B cell (primary cell): Measurements from ENCODE around the gene RICTOR. TPM values are rescaled to one million over a fixed set of nuclear protein-coding genes. Genes with fewer than 3 reads are reported as not detected.

Experiments
- ATAC-seq: fragments of 200-7000 bp; cut with Tn5 transposase; one replicate; pipeline ENCODE4 v1.10.0; 2021; ENCODE audit warnings: low read depth, mild to moderate bottlenecking, moderate number of reproducible peaks, moderate library complexity
- CTCF ChIA-PET: fragments of 350-600 bp; sonication (Branson Sonifier 250); formaldehyde crosslinking; loops from one replicate; lab custom pipeline; 2021; ENCODE audit warnings: antibody characterized with exemption, inconsistent platforms; lab: Charles Lee
- POLR2A ChIA-PET: fragments of 350-600 bp; sonication (Branson Sonifier 250); formaldehyde crosslinking; loops from one replicate; lab custom pipeline; 2021; ENCODE audit warnings: antibody characterized with exemption; lab: Charles Lee
- DNase-seq: peaks from one replicate; pipeline ENCODE4 v3.0.0; 2013
- H2AFZ ChIP-seq: 2 replicates; pipeline ENCODE4 v1.6.1; 2012; ENCODE audit warnings: mild to moderate bottlenecking, low read depth, low read length; ENCODE audit not compliant: insufficient read depth, poor library complexity, severe bottlenecking
- H3K27ac ChIP-seq, 2 donors: 1 replicate in 1 of 2; 2 replicates in 1 of 2; pipeline ENCODE4 v1.5.1; 2012 to 2013; ENCODE audit warnings: low read length in 2 of 2, mild to moderate bottlenecking in 2 of 2, moderate library complexity in 1 of 2
- H3K27me3 ChIP-seq, 4 experiments: fragments of 200-600 bp in 1 of 4; sonication (generic) in 1 of 4; replicated peaks in 1 of 4; 1 replicate in 2 of 4; 2 replicates in 2 of 4; pipeline versions ENCODE4 v1.6.1 to v1.7.0; 2013 to 2016; ENCODE audit warnings: low read length in 3 of 4, mild to moderate bottlenecking in 2 of 4, mixed read lengths in 1 of 4, moderate library complexity in 1 of 4; ENCODE audit not compliant: insufficient read depth in 4 of 4, control insufficient read depth in 3 of 4; ENCODE audit errors: control extremely low read depth in 1 of 4
- H3K36me3 ChIP-seq, 2 experiments: replicated peaks in 1 of 2; 1 replicate in 1 of 2; 2 replicates in 1 of 2; pipeline versions ENCODE4 v1.6.1 to v1.7.1; 2013; ENCODE audit warnings: low read length in 1 of 2; ENCODE audit not compliant: insufficient read depth in 2 of 2, control insufficient read depth in 1 of 2; ENCODE audit errors: control extremely low read depth in 1 of 2, extremely low read depth in 1 of 2
- H3K4me1 ChIP-seq, 2 donors: fragments of 200-600 bp in 1 of 2; sonication (generic) in 1 of 2; 1 replicate in 1 of 2; 2 replicates in 1 of 2; pipeline versions ENCODE4 v1.5.1 to v1.6.1; 2013 to 2017; ENCODE audit warnings: low read length in 2 of 2; ENCODE audit not compliant: control insufficient read depth in 2 of 2, insufficient read depth in 2 of 2
- H3K4me2 ChIP-seq: replicated peaks from 2 replicates; pipeline ENCODE3; 2012; ENCODE audit warnings: mild to moderate bottlenecking, low read depth, low read length; ENCODE audit not compliant: poor library complexity, severe bottlenecking
- H3K4me3 ChIP-seq, 5 experiments: fragments of 200-600 bp in 1 of 5; sonication (generic) in 1 of 5; 1 replicate in 3 of 5; 2 replicates in 2 of 5; pipeline versions ENCODE4 v1.5.1 to v1.7.0; 2011 to 2016; ENCODE audit warnings: low read length in 4 of 5, mild to moderate bottlenecking in 4 of 5, low read depth in 2 of 5, control low read depth in 1 of 5, moderate library complexity in 1 of 5; ENCODE audit not compliant: insufficient read depth in 1 of 5; ENCODE audit errors: control extremely low read depth in 1 of 5, extremely low read depth in 1 of 5
- H3K79me2 ChIP-seq: fragments of 200-600 bp; sonication (generic); one replicate; pipeline ENCODE4 v1.6.0; 2016; ENCODE audit warnings: low read length; ENCODE audit not compliant: control insufficient read depth, insufficient read depth
- H3K9ac ChIP-seq: fragments of 200-600 bp; sonication (generic); 2 replicates; pipeline ENCODE4 v1.6.1; 2017; ENCODE audit warnings: mild to moderate bottlenecking, low read length, moderate library complexity
- H3K9me3 ChIP-seq, 3 donors: one replicate each; pipeline versions ENCODE4 v1.6.1 to v1.7.1; 2013; ENCODE audit warnings: low read length in 2 of 3; ENCODE audit not compliant: control insufficient read depth in 2 of 3, insufficient read depth in 1 of 3; ENCODE audit errors: control extremely low read depth in 1 of 3
- H4K20me1 ChIP-seq: 2 replicates; pipeline ENCODE4 v1.6.0; 2012; ENCODE audit warnings: mild to moderate bottlenecking, low read length; ENCODE audit not compliant: insufficient read depth, control insufficient read depth, poor library complexity, severe bottlenecking
- H3K27ac Mint-ChIP-seq: one replicate; pipeline ENCODE4 v1.8.0; 2021; ENCODE audit warnings: mixed read lengths
- H3K27me3 Mint-ChIP-seq: one replicate; pipeline ENCODE4 v1.8.0; 2021; ENCODE audit warnings: mixed read lengths
- H3K4me1 Mint-ChIP-seq: one replicate; pipeline ENCODE4 v1.8.0; 2021; ENCODE audit warnings: mixed read lengths
- H3K4me3 Mint-ChIP-seq: one replicate; pipeline ENCODE4 v1.8.0; 2021; ENCODE audit warnings: mixed read lengths
- H3K9me3 Mint-ChIP-seq: one replicate; pipeline ENCODE4 v1.8.0; 2022; ENCODE audit warnings: mixed read lengths; ENCODE audit not compliant: insufficient read depth
- EZH2 ChIP-seq: IDR thresholded peaks from 2 replicates; pipeline ENCODE4 v1.6.1; 2012; ENCODE audit warnings: borderline replicate concordance, low read depth, mild to moderate bottlenecking, moderate library complexity, low read length; ENCODE audit not compliant: insufficient read depth, poor library complexity, severe bottlenecking
- WGBS: methylation state at CpG from one replicate; pipeline ENCODE4 v1.1.5; 2013; ENCODE audit warnings: missing lambda C conversion rate; ENCODE audit not compliant: insufficient coverage; 5-methylcytosine and 5-hydroxymethylcytosine counted together
- intact Hi-C: fragments of 100-400 bp; cut with micrococcal nuclease; formaldehyde crosslinking; loops from one replicate; pipeline ENCODE4 v1.10.0; 2022
- polyA plus RNA-seq: library from polyadenylated mRNA; depleted of rRNA; stranded (reverse); fragments of >200 nt; gene quantifications from 2 replicates; pipeline ENCODE4 v1.2.3, GENCODE V29; 2012
- total RNA-seq, 2 donors: library from RNA; stranded (reverse); fragments of 120-200 nt in 1 of 2; gene quantifications; 1 replicate in 1 of 2; 2 replicates in 1 of 2; pipeline versions ENCODE4 v1.2.3 to v1.2.4, GENCODE V29; 2013 to 2022
- TF ChIP-seq, protein P1 (sequence below): fragments of 200-600 bp; IDR thresholded peaks from one replicate; pipeline ENCODE4 v1.8.0; 2022; ENCODE audit warnings: antibody characterized with exemption, mild to moderate bottlenecking

Gene RICTOR
- total and polyA plus RNA-seq, 2 donors (not counting 1 experiment from before 2014, with no cell fraction given), result 15.4 to 84.3 TPM

DNA sequence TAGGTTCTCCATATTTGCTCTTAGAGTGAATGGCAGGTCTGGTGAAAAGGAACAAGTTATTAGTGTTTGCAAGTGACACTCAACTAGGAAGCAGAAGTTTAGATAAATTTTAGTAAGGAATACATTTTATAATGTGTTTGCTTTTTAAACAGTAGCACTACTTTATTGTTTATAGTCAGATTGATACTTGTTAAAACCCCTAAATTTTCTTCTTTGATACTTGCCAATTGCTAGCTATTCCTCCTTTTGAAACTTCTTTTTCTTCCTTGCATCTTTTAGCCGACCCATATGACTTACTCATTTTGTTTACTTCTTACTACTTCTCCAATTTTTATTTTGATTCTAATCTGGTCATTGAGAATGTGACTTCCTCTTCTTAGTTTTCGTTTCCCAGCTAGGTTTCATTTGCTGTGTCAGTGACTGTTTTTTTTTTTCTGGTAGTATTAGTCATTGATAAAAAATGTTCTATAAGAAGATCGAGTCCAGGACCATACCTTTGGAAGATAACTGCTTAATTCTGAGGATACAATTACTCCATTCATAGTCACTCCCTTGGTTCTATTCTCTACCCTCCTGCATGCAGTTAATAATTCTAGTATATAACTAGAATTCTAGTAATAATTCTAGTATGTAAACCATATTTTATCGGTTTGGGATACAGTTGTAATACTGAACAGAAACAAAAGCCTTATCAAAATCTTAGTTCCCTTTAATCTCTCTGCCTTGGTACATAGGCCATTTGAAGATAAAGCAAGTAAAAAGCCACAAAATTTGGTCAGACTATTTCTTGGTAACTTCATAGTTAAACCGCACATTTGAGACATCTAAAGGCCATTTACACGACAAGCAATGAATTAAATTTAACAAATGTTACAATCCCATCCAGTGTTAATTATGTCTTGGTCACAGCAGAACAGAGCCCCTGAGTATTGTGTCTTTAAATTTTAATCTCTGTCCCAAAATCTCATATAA lies 2.8 kb upstream of the RICTOR start:
- Histone ChIP-seq H4K20me1 (peaks cover 9% of the 10 kb centered on the region), H3K27ac (peak overlapping the region; percentile 21 to 49), H3K9ac (peak overlapping the region; percentile 19), H3K4me2 (peak overlapping the region; percentile 57), H3K36me3 (no peaks in the 10 kb centered on the region), H3K4me1 (peaks cover 21 to 33% of the 10 kb centered on the region in 2 donors), H2AFZ (peak overlapping the region; percentile 10), H3K27me3 (no peaks in the 10 kb centered on the region), H3K9me3 (no peaks in the 10 kb centered on the region), H3K4me3 (peak overlapping the region in 2 of 5 experiments; percentile 2 to 25), H3K79me2 (peaks cover 45% of the 10 kb centered on the region)
- ChIA-PET POLR2A (interaction anchor here (0.7 kb wide), 1 partner anchor 1612 kb away, joined by 3 read pairs; no protein-coding TSS in a partner anchor), CTCF (interaction anchor here (0.7 kb wide), 1 partner anchor 20 kb away, joined by 4 read pairs; no protein-coding TSS in a partner anchor)
- no CpG with 5 or more reads among the region's 6 CpGs for WGBS
- Mint-ChIP-seq H3K27me3 (peaks cover 3% of the 10 kb centered on the region), H3K27ac (peak overlapping the region; percentile 76), H3K4me3 (peak overlapping the region; percentile 66), H3K4me1 (peaks cover 42% of the 10 kb centered on the region), H3K9me3 (no peaks in the 10 kb centered on the region)
- ATAC-seq (peak; percentile 12), DNase-seq (peak; percentile 75)
- intact Hi-C loops, result loop anchor here (2.0 to 10.0 kb wide), 4 partner anchors 35 to 1758 kb away; partner anchors contain the start of genes NUP155, RPL37 and WDR70
- no peak for TF ChIP-seq EZH2
- TF ChIP-seq, protein P1, sequence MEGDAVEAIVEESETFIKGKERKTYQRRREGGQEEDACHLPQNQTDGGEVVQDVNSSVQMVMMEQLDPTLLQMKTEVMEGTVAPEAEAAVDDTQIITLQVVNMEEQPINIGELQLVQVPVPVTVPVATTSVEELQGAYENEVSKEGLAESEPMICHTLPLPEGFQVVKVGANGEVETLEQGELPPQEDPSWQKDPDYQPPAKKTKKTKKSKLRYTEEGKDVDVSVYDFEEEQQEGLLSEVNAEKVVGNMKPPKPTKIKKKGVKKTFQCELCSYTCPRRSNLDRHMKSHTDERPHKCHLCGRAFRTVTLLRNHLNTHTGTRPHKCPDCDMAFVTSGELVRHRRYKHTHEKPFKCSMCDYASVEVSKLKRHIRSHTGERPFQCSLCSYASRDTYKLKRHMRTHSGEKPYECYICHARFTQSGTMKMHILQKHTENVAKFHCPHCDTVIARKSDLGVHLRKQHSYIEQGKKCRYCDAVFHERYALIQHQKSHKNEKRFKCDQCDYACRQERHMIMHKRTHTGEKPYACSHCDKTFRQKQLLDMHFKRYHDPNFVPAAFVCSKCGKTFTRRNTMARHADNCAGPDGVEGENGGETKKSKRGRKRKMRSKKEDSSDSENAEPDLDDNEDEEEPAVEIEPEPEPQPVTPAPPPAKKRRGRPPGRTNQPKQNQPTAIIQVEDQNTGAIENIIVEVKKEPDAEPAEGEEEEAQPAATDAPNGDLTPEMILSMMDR, result no peak
